GM19239 (cell line): Measurements from ENCODE around the gene PJA1.

Experiments used
- DNase-seq: peaks from one replicate; pipeline ENCODE4 v3.0.0; 2011; ENCODE audit warnings: low spot score; ENCODE audit not compliant: insufficient read length
- FAIRE-seq: peaks from 2 replicates; lab custom pipeline; 2011; peaks lifted over from hg19 to GRCh38; lab: Jason Lieb, UNC

Gene PJA1

GRCh38 chrX:69165087-69165651 is at the start of gene PJA1:
TSS of gene PJA1 (minus strand) at chrX:69165453. CDS start at chrX:69163073, 2,380 bp downstream.
- peak; percentile 96 for FAIRE-seq
- DNase-seq: peak; percentile 30

DNA sequence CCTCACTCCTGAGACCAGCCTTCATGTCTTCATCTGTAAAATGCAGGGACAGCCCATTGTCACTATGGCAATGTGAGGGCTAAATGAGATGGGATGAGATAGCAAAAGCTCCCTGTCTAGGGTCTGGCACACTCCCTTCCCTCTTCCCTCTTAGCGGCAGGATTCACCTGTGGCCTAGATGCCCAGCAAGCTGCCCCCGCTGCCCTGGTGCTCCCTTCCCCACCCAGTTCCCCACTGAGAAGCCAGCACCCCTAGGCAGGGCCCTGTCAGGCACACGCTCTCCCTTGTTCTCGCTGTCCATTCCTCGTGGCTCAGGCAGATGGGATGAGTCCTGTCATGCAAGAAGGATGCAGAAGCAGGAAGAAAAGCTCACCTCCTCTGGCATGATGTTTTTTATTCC is 49.2 kb upstream of the PJA1 start:
- no peak for FAIRE-seq
- DNase-seq: no peak

DNA sequence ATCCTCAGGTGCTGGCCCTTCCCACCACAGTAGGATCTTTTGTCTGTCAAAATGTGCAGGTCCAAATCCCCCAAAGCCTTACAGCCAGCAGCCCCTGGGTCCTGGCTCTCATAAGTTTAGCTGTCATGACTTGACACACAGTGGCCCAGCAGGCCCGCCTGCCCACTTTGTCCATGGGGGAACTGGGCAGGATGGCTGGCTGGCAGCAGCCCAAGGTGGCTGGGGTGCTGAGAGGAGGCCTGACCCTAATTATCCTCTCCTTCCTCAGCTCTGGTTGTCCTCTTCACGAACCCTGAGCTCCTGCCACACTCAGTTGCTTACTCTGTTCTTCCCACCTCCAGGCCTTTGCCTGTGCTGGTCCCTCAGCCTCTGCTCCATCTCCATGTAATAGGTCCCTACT is 46.4 kb upstream of the PJA1 start:
- DNase-seq (no peak), FAIRE-seq (no peak)

- no peak for DNase-seq
- FAIRE-seq: no peak
Measured at GRCh38 chrX:69210581-69210980, 45.3 kb upstream of the PJA1 start.

DNA sequence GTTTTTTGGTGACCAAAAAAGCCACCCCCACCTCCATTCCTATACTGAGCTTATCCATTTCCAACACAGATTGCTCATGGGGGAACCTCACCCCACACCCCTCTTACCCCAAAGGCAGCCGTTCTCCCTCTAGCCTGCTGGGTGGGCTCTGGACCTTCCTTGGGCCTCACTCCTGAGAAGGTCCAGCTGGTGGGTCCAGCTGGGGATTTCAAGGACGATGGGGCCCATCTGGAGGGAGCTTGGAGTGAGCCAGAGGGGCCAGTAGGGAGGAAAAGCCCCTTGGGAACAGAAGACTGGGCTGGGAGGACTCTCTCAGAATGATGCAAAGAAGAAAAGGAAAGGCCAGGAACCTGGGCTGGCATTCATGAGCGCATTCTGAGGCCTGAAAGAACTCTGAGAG is 42.0 kb upstream of the PJA1 start:
- no peak for DNase-seq
- no peak for FAIRE-seq

DNA sequence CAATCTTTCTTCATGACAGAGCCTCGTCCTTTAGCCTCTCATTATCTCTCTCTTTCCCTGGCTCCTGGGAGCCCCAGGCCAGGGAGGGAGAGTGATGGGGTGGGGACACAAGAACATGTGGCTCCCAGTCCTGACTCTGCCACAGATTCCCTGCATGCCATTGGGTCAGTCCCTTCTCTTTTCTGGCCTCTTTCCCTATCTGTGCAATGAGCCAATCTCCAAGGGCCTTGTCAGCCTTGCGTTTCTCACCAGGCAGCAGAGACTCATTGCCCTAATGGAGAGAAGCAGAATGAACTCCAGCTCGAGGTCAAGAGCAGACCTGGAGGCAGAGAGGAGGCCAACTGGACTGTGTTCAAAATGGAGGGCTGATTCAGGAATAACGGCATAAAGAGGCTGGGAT is 38.4 kb upstream of the PJA1 start:
- no peak for DNase-seq
- FAIRE-seq: no peak

GRCh38 chrX:69197690-69198089 is 32.4 kb upstream of the PJA1 start:
- FAIRE-seq (no peak), DNase-seq (no peak)

DNA sequence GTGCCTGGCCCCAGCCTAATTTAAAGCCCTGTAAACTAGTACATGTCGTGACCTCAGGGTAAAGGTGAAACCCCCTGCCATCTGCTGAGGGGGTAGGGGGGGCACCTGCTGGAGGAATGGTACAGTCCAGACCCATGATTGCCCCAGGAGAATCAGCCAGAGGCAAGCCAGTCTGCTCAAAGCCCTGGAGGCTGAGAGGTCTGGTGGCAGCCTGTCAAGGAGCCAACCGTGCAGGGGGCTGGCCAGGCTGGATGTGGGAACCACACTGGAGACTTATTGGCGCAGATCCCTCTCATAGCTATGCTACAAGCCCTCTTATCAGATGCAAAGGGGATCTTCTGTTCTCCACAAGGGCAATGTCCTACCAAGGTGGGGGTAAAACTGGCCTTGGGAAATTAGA is 31.4 kb upstream of the PJA1 start:
- no peak for FAIRE-seq

DNA sequence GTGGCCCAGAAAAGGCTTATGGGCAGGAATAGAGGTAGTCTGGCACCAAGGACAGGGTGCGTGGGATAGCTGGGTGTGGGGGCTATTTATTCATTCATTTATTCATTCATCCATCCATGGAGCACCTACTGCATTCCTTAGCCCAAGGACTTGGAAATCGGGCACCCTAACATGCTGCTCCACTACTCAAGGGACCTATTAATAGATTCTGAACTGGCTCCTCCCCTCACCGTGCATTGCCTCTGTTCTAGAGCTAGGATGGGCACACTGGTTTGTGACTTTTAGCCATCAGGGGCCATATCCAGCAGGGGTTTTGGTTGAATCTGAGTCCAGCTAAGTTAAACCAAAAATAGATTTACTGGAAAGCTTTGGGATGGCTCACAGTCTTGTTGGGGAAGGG is 30.6 kb upstream of the PJA1 start:
- FAIRE-seq: no peak
- no peak for DNase-seq

More for the DNA sequence above, 31.4 kb upstream of the PJA1 start:
- no peak for DNase-seq

DNA sequence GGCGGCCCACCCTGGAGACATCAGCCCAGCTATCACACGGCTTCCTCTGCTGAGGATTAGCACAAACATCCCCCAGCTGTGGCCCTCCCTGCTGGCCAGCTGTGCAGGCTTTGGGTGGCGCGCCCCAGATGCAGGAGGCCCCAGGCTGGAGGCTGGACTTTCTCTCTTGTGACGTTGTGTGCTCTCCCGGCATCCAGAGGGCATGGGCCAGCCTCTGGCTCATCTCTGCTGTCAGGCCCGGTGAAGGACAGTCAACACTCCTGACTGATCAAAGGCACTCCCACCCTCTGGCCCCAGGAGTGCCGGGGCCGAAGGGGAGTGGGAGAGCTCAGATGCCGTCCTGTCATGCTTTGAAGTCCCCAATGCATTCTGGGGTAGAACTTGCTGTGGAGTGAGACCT is 29.9 kb upstream of the PJA1 start:
- DNase-seq: no peak
- FAIRE-seq: no peak

DNA sequence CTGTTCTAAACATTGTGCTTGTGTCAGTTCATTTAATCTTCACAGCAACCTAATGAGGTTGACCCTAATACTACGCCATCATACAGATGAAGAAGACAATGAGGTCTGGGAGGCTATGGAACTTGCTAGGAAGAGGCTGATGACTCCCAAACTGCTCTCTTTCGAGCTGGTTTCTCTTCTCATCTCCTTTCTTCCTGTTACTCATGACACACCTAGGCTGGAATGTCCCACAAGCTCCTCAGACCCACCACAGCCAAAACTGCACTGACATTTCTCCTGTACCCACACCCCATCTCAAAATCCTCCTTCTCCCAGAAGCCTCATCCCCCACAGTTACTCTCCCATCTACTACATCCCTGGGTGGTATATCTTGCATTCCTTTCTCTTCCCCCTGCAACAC is 27.4 kb upstream of the PJA1 start:
- DNase-seq (no peak), FAIRE-seq (no peak)

DNA sequence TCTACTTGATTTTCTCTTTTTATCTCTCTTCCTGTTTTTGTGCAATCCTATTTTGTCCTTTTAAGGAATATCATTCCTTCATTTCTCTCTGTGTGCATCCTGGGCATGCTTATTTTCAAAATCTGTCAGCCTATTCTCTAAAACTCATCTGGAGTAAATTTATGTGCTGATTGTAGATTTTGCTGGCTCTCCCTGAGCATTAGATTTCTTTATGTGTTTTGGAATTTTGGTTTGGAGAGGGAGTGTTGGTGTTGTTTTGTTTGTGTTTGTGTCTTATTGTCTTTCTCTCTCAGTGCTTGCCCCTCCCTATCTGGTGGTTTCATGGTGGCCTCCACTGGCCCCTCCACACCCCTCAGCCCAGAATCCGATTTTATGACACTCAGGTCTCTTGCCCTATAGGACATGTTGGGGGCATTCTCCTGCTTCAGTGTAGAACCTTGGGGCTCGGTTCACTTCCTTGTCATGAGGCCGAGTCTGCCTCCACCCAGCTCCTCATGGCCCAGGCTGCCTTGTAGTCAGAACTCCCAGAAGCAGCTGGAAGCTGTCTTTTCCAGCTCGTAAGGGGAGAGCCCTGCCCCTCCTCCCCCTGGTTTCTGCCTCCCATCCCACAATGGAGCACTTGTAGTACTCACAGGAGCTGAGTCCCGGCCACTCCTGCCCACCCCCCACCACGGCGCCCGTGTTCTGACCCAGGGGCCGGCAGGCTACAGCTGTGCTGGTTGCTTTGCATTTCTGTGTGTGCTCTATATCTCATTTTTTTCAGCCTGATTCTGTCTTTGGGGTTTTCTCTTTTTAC is 24.5 kb upstream of the PJA1 start:
- no peak for FAIRE-seq
- no peak for DNase-seq

GRCh38 chrX:69186651-69187050 is 21.4 kb upstream of the PJA1 start:
- no peak for DNase-seq
- FAIRE-seq: no peak

GRCh38 chrX:69185886-69186285 is 20.6 kb upstream of the PJA1 start:
- DNase-seq (no peak), FAIRE-seq (no peak)

GRCh38 chrX:69185141-69185540 is 19.9 kb upstream of the PJA1 start:
- DNase-seq: no peak
- no peak for FAIRE-seq

- DNase-seq: no peak
- FAIRE-seq: no peak
Measured at GRCh38 chrX:69182818-69183380, 17.6 kb upstream of the PJA1 start.

DNA sequence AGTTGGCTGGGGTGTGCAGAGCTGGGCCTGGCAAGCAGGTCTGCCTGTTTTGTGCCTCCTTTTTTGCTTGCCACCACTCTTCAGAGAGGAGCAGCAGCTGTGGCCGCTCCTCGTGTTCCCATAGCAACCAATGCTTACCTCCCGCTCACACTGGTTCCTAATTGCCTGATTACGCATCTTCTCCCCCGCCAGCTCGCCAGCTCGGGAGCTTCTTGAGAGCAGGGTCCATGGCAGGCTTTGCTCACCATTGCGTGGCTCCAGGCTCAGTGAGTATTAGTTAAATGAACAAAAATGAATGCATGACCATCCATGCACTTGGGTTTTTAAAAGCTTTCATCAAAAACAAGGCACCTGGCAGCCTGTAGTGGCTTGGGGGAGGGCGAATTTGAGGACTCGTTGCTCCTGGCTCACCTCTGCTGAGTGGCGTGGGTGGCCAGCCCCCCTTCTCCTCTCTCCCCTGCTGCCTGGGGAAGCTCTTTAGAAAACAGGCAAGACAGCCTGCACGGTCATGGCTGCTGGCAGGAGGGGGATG is 14.2 kb upstream of the PJA1 start:
- DNase-seq (no peak), FAIRE-seq (no peak)

GRCh38 chrX:69178592-69178991 is 13.3 kb upstream of the PJA1 start:
- DNase-seq: no peak
- no peak for FAIRE-seq

DNA sequence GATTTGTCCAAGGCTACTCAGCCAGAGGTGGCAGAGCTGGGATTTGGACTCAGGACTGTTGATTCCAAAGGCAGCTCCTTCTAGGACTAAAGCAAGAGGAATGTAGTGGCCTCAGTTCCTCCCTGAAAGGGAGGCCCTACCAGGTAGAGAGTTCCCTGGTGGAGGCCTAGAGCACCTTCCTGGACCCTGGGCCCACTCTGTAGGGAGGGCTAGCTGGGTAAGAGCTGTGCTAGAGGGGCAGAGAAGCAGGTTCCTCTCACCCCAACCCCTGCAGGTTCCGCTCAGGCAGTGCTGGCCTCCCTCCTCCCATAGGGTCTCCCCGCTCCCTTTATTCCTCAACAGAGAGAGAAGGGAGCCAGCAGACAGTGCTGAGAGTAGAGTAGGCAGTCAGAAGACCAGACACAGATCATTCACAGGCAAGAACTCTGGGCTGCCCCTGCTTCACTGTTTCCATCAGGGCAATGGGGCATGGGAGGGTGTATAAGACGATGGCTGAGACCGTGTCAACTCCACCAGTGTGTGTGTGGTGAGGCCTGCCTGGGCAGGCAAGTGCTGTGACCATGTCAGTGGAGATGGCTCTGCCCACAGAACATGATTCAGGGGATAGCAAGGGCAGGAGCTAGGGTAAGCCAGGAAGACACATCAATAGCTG is 12.4 kb upstream of the PJA1 start:
- no peak for DNase-seq
- FAIRE-seq: no peak

- FAIRE-seq (no peak), DNase-seq (no peak)
Measured at GRCh38 chrX:69176053-69176452, 10.8 kb upstream of the PJA1 start.

GRCh38 chrX:69173906-69174305 is 8.7 kb upstream of the PJA1 start:
- no peak for DNase-seq
- no peak for FAIRE-seq
